NT2/D1 (cell line): ENCODE measurements around the gene MRC2.

Experiments
- DNase-seq: peaks from one replicate; pipeline ENCODE4 v3.0.0-alpha.2; 2011; ENCODE audit warnings: low read depth, low spot score
- H3K27me3 ChIP-seq: 2 replicates; pipeline ENCODE4 v1.6.0; 2011; ENCODE audit warnings: mild to moderate bottlenecking; ENCODE audit not compliant: insufficient read length, insufficient read depth
- H3K36me3 ChIP-seq: 2 replicates; pipeline ENCODE4 v1.6.1; 2011; ENCODE audit warnings: mild to moderate bottlenecking, low read length, mixed read lengths; ENCODE audit not compliant: insufficient read depth, insufficient read length
- H3K4me1 ChIP-seq: 2 replicates; pipeline ENCODE4 v1.5.1; 2011; ENCODE audit not compliant: insufficient read depth, insufficient read length
- H3K4me3 ChIP-seq: 2 replicates; pipeline ENCODE4 v1.5.1; 2011; ENCODE audit warnings: low read depth; ENCODE audit not compliant: insufficient read length
- H3K9ac ChIP-seq: 2 replicates; pipeline ENCODE4 v1.6.0; 2011; ENCODE audit warnings: low read depth; ENCODE audit not compliant: insufficient read length
- H3K9me3 ChIP-seq: 2 replicates; pipeline ENCODE4 v1.5.1; 2011; ENCODE audit warnings: mild to moderate bottlenecking, low read length; ENCODE audit not compliant: insufficient read depth
- SUZ12 ChIP-seq: IDR thresholded peaks from 2 replicates; pipeline ENCODE4 v1.6.1; 2011; ENCODE audit not compliant: insufficient read length, insufficient read depth; ENCODE audit errors: extremely low read depth
- YY1 ChIP-seq: IDR thresholded peaks from 2 replicates; pipeline ENCODE4 v1.6.1; 2011; ENCODE audit not compliant: insufficient read length, insufficient read depth
- ZNF274 ChIP-seq: IDR thresholded peaks from 2 replicates; pipeline ENCODE4 v1.6.1; 2011; ENCODE audit warnings: mild to moderate bottlenecking, low read depth, low read length

Gene MRC2

GRCh38 chr17:62722625-62723024 lies 95.2 kb downstream of the MRC2 start:
- H3K9me3 ChIP-seq, result no peaks in the 10 kb centered on the region
- no peaks in the 10 kb centered on the region for H3K36me3 ChIP-seq
- TF ChIP-seq SUZ12 (no peak), ZNF274 (no peak), YY1 (no peak)
- no peak overlapping the region for H3K4me3 ChIP-seq
- H3K27me3 ChIP-seq, result peaks cover 3% of the 10 kb centered on the region
- peaks cover 6% of the 10 kb centered on the region for H3K4me1 ChIP-seq
- H3K9ac ChIP-seq, result no peak overlapping the region
- no peak for DNase-seq

DNA sequence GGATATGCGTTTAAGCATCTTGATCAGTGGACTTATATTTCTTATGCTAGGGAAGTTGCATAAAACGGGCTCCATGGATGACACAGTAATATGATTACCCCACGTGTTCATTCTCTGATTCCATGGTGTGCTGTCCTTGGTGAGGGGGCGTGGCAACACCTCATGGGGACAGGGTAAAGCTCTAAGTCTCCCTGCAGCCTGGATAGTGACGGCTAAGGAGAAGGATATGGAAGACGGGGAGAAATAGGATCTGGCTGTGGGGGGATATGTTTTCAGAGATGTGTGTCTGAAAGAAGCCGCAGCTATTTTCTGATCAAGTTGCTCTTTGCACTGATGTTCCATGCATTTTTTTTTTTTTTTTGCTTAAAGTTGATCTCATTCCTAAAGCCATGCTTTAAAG lies 96.4 kb downstream of the MRC2 start:
- no peak for TF ChIP-seq YY1
- no peak for TF ChIP-seq ZNF274
- no peak for TF ChIP-seq SUZ12

GRCh38 chr17:62724398-62725146 lies 97.1 kb downstream of the MRC2 start:
- H3K36me3 ChIP-seq, result no peaks in the 10 kb centered on the region
- no peak overlapping the region for H3K4me3 ChIP-seq
- H3K4me1 ChIP-seq, result peaks cover 6% of the 10 kb centered on the region
- DNase-seq, result no peak
- TF ChIP-seq YY1, result no peak
- no peak for TF ChIP-seq ZNF274
- TF ChIP-seq SUZ12, result no peak
- H3K9ac ChIP-seq, result no peak overlapping the region
- H3K27me3 ChIP-seq, result no peaks in the 10 kb centered on the region
- no peaks in the 10 kb centered on the region for H3K9me3 ChIP-seq

More for the DNA sequence above, 96.4 kb downstream of the MRC2 start:
- Histone ChIP-seq H3K9me3 (no peaks in the 10 kb centered on the region), H3K4me3 (no peak overlapping the region), H3K4me1 (peaks cover 6% of the 10 kb centered on the region), H3K27me3 (no peaks in the 10 kb centered on the region), H3K36me3 (no peaks in the 10 kb centered on the region), H3K9ac (no peak overlapping the region)
- DNase-seq, result no peak

- H3K36me3 ChIP-seq, result no peaks in the 10 kb centered on the region
- H3K9ac ChIP-seq, result no peak overlapping the region
- no peaks in the 10 kb centered on the region for H3K27me3 ChIP-seq
- H3K4me1 ChIP-seq, result peaks cover 6% of the 10 kb centered on the region
- DNase-seq, result no peak
- no peak for TF ChIP-seq SUZ12
- no peak for TF ChIP-seq YY1
- TF ChIP-seq ZNF274, result no peak
- no peaks in the 10 kb centered on the region for H3K9me3 ChIP-seq
- H3K4me3 ChIP-seq, result no peak overlapping the region
Observed at GRCh38 chr17:62725791-62726249, 98.3 kb downstream of the MRC2 start.

DNA sequence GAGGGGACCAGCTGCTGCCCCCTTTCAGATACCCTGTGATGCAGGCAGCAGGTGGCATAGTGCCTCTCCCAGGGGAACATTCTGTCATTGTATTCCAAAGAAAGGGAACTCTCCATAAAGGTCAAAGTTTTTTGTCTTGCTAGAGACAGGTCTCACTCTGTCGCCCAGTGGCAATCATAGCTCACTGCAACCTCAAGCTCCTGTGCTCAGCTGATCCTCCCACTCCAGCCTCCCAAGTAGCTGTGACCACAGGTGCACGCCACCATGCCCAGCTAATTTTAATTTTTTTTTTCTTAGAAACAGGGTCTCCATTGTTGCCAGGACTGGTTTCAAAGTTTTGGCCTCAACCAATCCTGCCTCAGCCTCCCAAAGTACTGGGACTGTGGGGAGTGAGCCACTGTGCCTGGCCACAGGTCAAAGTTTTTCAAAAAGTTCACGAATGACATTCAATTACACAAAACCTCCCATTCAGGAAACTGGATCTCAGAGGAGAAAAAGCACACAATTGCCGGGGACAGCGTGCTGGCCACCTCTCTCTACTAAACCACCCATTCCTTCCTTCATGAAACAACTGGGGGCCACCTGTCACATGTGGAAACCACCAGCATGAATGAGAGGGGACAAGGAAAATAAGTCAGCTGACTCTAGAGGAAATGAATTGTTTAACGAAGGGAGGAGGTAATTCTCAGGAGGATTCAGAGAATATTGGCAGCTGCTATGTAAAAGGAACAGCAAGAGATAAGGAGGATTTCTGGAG lies 100.6 kb downstream of the MRC2 start:
- peaks cover 6% of the 10 kb centered on the region for H3K4me1 ChIP-seq
- no peak overlapping the region for H3K9ac ChIP-seq
- H3K4me3 ChIP-seq, result no peak overlapping the region
- no peak for DNase-seq
- H3K36me3 ChIP-seq, result no peaks in the 10 kb centered on the region
- TF ChIP-seq SUZ12 (no peak), YY1 (no peak), ZNF274 (no peak)
- no peaks in the 10 kb centered on the region for H3K9me3 ChIP-seq
- no peaks in the 10 kb centered on the region for H3K27me3 ChIP-seq

DNA sequence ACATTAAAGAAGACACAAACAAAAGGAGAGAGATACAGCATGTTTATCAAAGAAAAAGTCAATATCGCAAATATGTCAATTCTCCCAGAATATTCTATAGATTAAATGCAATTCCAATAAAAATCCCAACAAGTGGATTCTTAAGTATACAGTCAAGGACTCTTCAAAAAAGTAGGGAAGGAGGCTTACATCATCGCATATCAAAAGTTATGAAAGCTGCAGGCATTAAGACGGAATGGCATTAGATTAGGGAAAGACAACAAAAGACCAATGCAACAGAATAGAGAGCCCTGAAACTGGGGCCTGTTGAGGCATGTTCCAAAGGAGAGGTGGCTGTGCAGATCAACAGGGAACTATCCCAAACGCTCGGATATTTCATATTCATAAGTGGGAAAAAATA lies 104.7 kb downstream of the MRC2 start:
- no peaks in the 10 kb centered on the region for H3K27me3 ChIP-seq
- DNase-seq, result no peak
- H3K4me1 ChIP-seq, result no peaks in the 10 kb centered on the region
- H3K4me3 ChIP-seq, result no peak overlapping the region
- H3K36me3 ChIP-seq, result no peaks in the 10 kb centered on the region
- H3K9me3 ChIP-seq, result no peaks in the 10 kb centered on the region
- no peak overlapping the region for H3K9ac ChIP-seq
- TF ChIP-seq YY1 (no peak), ZNF274 (no peak), SUZ12 (no peak)

- no peaks in the 10 kb centered on the region for H3K27me3 ChIP-seq
- no peak for TF ChIP-seq SUZ12
- no peak for TF ChIP-seq YY1
- no peak for TF ChIP-seq ZNF274
- DNase-seq, result no peak
Observed at GRCh38 chr17:62735044-62735651, 107.7 kb downstream of the MRC2 start.

DNA sequence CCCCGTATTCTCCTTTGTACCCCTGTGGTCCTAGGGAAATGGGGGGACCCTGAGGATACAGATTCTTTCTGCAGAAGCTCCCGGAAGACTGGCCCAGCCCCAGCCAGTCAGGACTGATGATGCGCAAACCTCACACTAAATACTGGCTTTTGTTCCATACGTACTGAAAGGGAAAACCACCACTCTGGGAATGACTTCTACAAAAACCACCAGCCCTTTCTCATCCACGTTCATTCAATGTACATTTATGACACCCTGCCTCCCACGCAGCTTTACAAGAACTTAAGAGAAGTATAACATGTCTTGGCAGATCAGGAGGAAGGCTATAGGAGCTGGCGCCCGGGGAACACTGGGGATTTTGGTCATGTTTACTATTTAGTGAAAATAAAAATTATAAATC lies 110.0 kb downstream of the MRC2 start:
- TF ChIP-seq ZNF274 (no peak), SUZ12 (no peak), YY1 (no peak)
- Histone ChIP-seq H3K4me1 (no peaks in the 10 kb centered on the region), H3K9ac (no peak overlapping the region), H3K9me3 (no peaks in the 10 kb centered on the region), H3K27me3 (no peaks in the 10 kb centered on the region), H3K36me3 (no peaks in the 10 kb centered on the region), H3K4me3 (no peak overlapping the region)
- no peak for DNase-seq

More at GRCh38 chr17:62735044-62735651, 107.7 kb downstream of the MRC2 start:
- H3K4me1 ChIP-seq, result no peaks in the 10 kb centered on the region
- H3K4me3 ChIP-seq, result no peak overlapping the region
- H3K36me3 ChIP-seq, result no peaks in the 10 kb centered on the region
- H3K9me3 ChIP-seq, result no peaks in the 10 kb centered on the region
- H3K9ac ChIP-seq, result no peak overlapping the region
